ENCODE measurements around the gene PRXL2B. TPM values are rescaled to one million over a fixed set of nuclear protein-coding genes. Genes with fewer than 3 reads are reported as not detected.

PRXL2B gene
- total RNA-seq, 1 experiment from 2014 or later = 40.7 TPM

- H4K91ac ChIP-seq (ENCODE audit: insufficient read length, low read depth, low read length) = no peak overlapping the region
- H3K4me3 Mint-ChIP-seq = no peak overlapping the region
These were observed 20.5 kb downstream of the PRXL2B start for GRCh38 chr1:2606881-2607621.

More at GRCh38 chr1:2606881-2607621, 20.5 kb downstream of the PRXL2B start:
- no peak overlapping the region for H3K18ac ChIP-seq (ENCODE audit: insufficient read length, low read depth, low read length)
- H3K9me3 ChIP-seq (ENCODE audit: control insufficient read depth, low read depth, low read length) = no peaks in the 10 kb centered on the region
- no peaks in the 10 kb centered on the region for H4K20me1 ChIP-seq (ENCODE audit: control insufficient read depth, insufficient read depth, insufficient read length)
- no peak overlapping the region for H2AK5ac ChIP-seq (ENCODE audit: insufficient read length, low read length)
- peaks cover 11% of the 10 kb centered on the region for H3K27me3 Mint-ChIP-seq (ENCODE audit: low read depth)
- H3K4me2 ChIP-seq (ENCODE audit: insufficient read depth, insufficient read length, low read length) = no peak overlapping the region
- no peak overlapping the region for H3T11ph ChIP-seq (ENCODE audit: low read length)
- H3K23me2 ChIP-seq (ENCODE audit: insufficient read length, low read depth, low read length, poor library complexity, severe bottlenecking) = no peaks in the 10 kb centered on the region
- peak; percentile 26 for DNase-seq
- H2BK120ac ChIP-seq (ENCODE audit: low read depth, low read length, poor library complexity, severe bottlenecking) = no peak overlapping the region
- no peak overlapping the region for H3K4ac ChIP-seq (ENCODE audit: low read depth, low read length)
- WGBS (ENCODE audit: extremely low coverage, insufficient read length, low lambda C conversion rate) = no CpG with 5 or more reads among the region's 36 CpGs
- H3K56ac ChIP-seq (ENCODE audit: insufficient read length, low read depth, low read length) = no peak overlapping the region
- H3K79me2 ChIP-seq (ENCODE audit: insufficient read depth, low read length) = no peaks in the 10 kb centered on the region
- H2BK5ac ChIP-seq (ENCODE audit: insufficient read length, low read length) = no peak overlapping the region
- no peaks in the 10 kb centered on the region for H3K79me1 ChIP-seq (ENCODE audit: insufficient read depth, low read depth, low read length, poor library complexity, severe bottlenecking)
- H3K27ac ChIP-seq (ENCODE audit: insufficient read length, low read depth, low read length) = no peak overlapping the region
- no peaks in the 10 kb centered on the region for H3K4me1 ChIP-seq (ENCODE audit: insufficient read depth, low read length)
- H2AFZ ChIP-seq (ENCODE audit: low read length) = no peak overlapping the region
- H3K14ac ChIP-seq (ENCODE audit: insufficient read depth, low read length) = no peak overlapping the region; the same call in 1 of the 2 replicates
- H4K5ac ChIP-seq (ENCODE audit: insufficient read length, low read depth, low read length) = no peak overlapping the region
- no peak overlapping the region for H2BK12ac ChIP-seq (ENCODE audit: insufficient read length, low read depth, low read length)
- no peak overlapping the region for H2BK15ac ChIP-seq (ENCODE audit: low read depth, low read length)
- TF ChIP-seq CTCF (conservative IDR thresholded peaks at IDR 0.05) = no peak
- no peak overlapping the region for H2BK20ac ChIP-seq (ENCODE audit: low read depth, low read length, poor library complexity, severe bottlenecking)
- no peak overlapping the region for H4K8ac ChIP-seq (replicated peaks; ENCODE audit: insufficient read length, low read depth, low read length)
- H3K36me3 Mint-ChIP-seq (ENCODE audit: insufficient read depth in 1 of 3, low read depth in 3 of 3) = no peaks in the 10 kb centered on the region
- H3K9ac ChIP-seq (ENCODE audit: extremely low read depth, insufficient read length, low read length) = no peak overlapping the region
- H3K23ac ChIP-seq (ENCODE audit: insufficient read length, low read depth, low read length) = no peak overlapping the region
- no peaks in the 10 kb centered on the region for H3K4me1 Mint-ChIP-seq
- peaks cover 0 to 4% of the 10 kb centered on the region in 2 experiments; a peak in 1 of 5 replicates for H3K9me3 Mint-ChIP-seq
- peak overlapping the region in 1 of 3 experiments; percentile 87; a peak in 1 of 7 replicates for H3K27ac Mint-ChIP-seq
- H3K27me3 ChIP-seq (ENCODE audit: insufficient read depth, low read length) = no peaks in the 10 kb centered on the region
